GM23248 (cell line): ENCODE results near the gene SERBP1. TPM values are rescaled to one million over a fixed set of nuclear protein-coding genes. Genes with fewer than 3 reads are reported as not detected.
"Not testable (repeated sequence)": the region's sequence is repeated elsewhere in the genome, so short reads cannot be mapped to it uniquely, and the experiment has no call there.

Experiments
- DNase-seq: peaks from one replicate; pipeline ENCODE4 v3.0.0-alpha.2; 2015
- H2AFZ ChIP-seq: fragments of 200-600 bp; sonication (generic); 2 replicates; pipeline ENCODE4 v1.6.1; 2016; ENCODE audit warnings: antibody characterized with exemption
- H3F3A ChIP-seq: fragments of 200-600 bp; sonication (generic); 2 replicates; pipeline ENCODE4 v1.6.1; 2016; ENCODE audit warnings: mild to moderate bottlenecking, antibody characterized with exemption, mixed run types; ENCODE audit not compliant: insufficient read depth
- H3K27ac ChIP-seq: fragments of 200-600 bp; sonication (generic); 2 replicates; pipeline ENCODE4 v1.5.1; 2016; ENCODE audit warnings: mild to moderate bottlenecking
- H3K27me3 ChIP-seq: fragments of 200-600 bp; sonication (generic); replicated peaks from 2 replicates; pipeline ENCODE4 v1.6.1; 2016; ENCODE audit warnings: mild to moderate bottlenecking; ENCODE audit not compliant: insufficient read depth
- H3K36me3 ChIP-seq: fragments of 200-600 bp; sonication (generic); 2 replicates; pipeline ENCODE4 v1.6.1; 2016; ENCODE audit warnings: low read depth, mild to moderate bottlenecking
- H3K4me1 ChIP-seq: fragments of 200-600 bp; sonication (generic); 2 replicates; pipeline ENCODE4 v1.6.1; 2016; ENCODE audit warnings: mild to moderate bottlenecking; ENCODE audit not compliant: insufficient read depth
- H3K4me2 ChIP-seq: fragments of 200-600 bp; sonication (generic); one replicate; pipeline ENCODE4 v1.6.1; 2016; ENCODE audit warnings: mild to moderate bottlenecking; ENCODE audit not compliant: unreplicated experiment
- H3K4me3 ChIP-seq: fragments of 200-600 bp; sonication (generic); 2 replicates; pipeline ENCODE4 v1.5.1; 2016; ENCODE audit warnings: mild to moderate bottlenecking
- H3K79me2 ChIP-seq: fragments of 200-600 bp; sonication (generic); 2 replicates; pipeline ENCODE4 v1.6.1; 2016; ENCODE audit warnings: mild to moderate bottlenecking; ENCODE audit not compliant: insufficient read depth
- H3K9ac ChIP-seq: fragments of 200-600 bp; sonication (generic); 2 replicates; pipeline ENCODE4 v1.6.1; 2016; ENCODE audit warnings: mild to moderate bottlenecking
- H3K9me2 ChIP-seq: fragments of 200-600 bp; sonication (generic); 2 replicates; pipeline ENCODE4 v1.6.1; 2016; ENCODE audit warnings: mixed run types, mild to moderate bottlenecking, moderate library complexity; ENCODE audit not compliant: insufficient read depth
- H3K9me3 ChIP-seq: fragments of 200-600 bp; sonication (generic); one replicate; pipeline ENCODE4 v1.6.1; 2017; ENCODE audit warnings: low read depth
- H4K20me1 ChIP-seq: fragments of 200-600 bp; sonication (generic); 2 replicates; pipeline ENCODE4 v1.6.0; 2016; ENCODE audit not compliant: insufficient read depth
- EZH2 ChIP-seq: fragments of 200-600 bp; sonication (generic); IDR thresholded peaks from 2 replicates; pipeline ENCODE4 v1.6.1; 2018; ENCODE audit warnings: antibody characterized with exemption, mild to moderate bottlenecking; ENCODE audit not compliant: insufficient read depth, poor library complexity, severe bottlenecking
- EZH2phosphoT487 ChIP-seq: fragments of 200-600 bp; sonication (generic); IDR thresholded peaks from 2 replicates; pipeline ENCODE4 v1.6.1; 2018; ENCODE audit warnings: antibody characterized with exemption, moderate library complexity, mild to moderate bottlenecking, low read depth; ENCODE audit not compliant: insufficient read depth
- WGBS, 2 experiments: methylation state at CpG; one replicate each; pipeline ENCODE4 v1.1.6; 2015 to 2017; ENCODE audit warnings: low lambda C conversion rate in 2 of 2, low coverage in 1 of 2; ENCODE audit errors: missing lambda C conversion rate in 2 of 2; 5-methylcytosine and 5-hydroxymethylcytosine counted together
- in situ Hi-C: fragments of 300-500 bp; cut with MboI; formaldehyde crosslinking; loops from 2 replicates; pipeline ENCODE4 v1.15.0; 2020
- polyA plus RNA-seq: library from polyadenylated mRNA; unstranded; fragments of >200 nt; fragmentation: Nextera tagmentation; extraction: Ambion mirVana; gene quantifications from 2 replicates; pipeline ENCODE4 v1.2.1, GENCODE V29; 2016
- total RNA-seq: library from RNA; depleted of rRNA; stranded (reverse); fragments of >200 nt; shearing (Covaris generic); gene quantifications from 2 replicates; pipeline ENCODE4 v1.2.3, GENCODE V29; 2014

SERBP1 gene
- total and polyA plus RNA-seq, 2 experiments from 2014 or later = 156 to 204 TPM

DNA sequence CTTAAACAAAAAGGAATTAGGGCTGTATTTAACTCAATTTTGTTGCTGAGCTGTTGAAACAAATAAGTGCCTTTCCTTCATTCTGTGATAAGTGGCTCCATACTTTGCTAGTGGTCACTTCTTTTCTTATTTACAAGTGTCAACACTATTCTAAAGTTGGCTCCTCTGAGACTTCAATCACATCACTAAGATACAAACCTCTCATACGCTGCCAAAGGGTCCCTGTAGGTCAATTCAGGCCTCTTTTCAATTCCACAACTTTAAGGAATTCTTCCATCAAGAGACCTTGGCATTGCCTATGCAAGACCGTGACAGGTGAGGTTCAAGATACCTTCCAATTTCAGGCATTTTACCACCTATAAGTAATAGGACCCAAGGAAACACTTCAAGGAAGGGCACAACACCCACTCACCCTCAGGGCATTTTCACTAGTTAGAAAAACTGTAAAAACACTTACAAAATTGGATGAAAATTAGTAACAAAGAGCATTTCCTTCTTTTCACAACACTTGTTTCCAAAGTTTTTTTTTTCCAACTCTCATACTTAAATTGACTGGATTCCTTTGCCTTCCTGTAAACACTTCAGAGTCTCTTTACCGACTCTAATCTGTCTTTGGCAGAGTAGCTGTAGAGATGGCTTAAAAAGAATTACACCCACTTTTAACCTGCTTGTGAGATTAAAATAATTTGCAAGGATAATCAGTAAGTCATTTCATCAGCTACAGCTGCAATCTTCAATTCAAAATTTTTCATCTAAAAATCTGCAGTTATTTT, 24.5 kb downstream of the SERBP1 start:
- TF ChIP-seq EZH2phosphoT487 (no peak), EZH2 (no peak)
- H3K4me1 ChIP-seq = peaks cover 11% of the 10 kb centered on the region; the same call in 1 of the 2 replicates
- no peaks in the 10 kb centered on the region for H4K20me1 ChIP-seq
- DNase-seq = no peak
- no peak overlapping the region for H3K4me2 ChIP-seq
- peaks cover 58% of the 10 kb centered on the region for H3F3A ChIP-seq
- H3K27ac ChIP-seq = no peak overlapping the region
- H2AFZ ChIP-seq = no peak overlapping the region
- in situ Hi-C loops = no loop called here
- H3K9ac ChIP-seq = no peak overlapping the region
- peaks cover 18% of the 10 kb centered on the region for H3K36me3 ChIP-seq
- WGBS, 2 experiments = 65 to 72% methylated on average over 3 of the region's 3 CpGs
- no peaks in the 10 kb centered on the region for H3K27me3 ChIP-seq
- H3K9me3 ChIP-seq = no peaks in the 10 kb centered on the region
- no peak overlapping the region for H3K4me3 ChIP-seq
- H3K9me2 ChIP-seq = no peaks in the 10 kb centered on the region
- H3K79me2 ChIP-seq = peaks cover 8% of the 10 kb centered on the region

DNA sequence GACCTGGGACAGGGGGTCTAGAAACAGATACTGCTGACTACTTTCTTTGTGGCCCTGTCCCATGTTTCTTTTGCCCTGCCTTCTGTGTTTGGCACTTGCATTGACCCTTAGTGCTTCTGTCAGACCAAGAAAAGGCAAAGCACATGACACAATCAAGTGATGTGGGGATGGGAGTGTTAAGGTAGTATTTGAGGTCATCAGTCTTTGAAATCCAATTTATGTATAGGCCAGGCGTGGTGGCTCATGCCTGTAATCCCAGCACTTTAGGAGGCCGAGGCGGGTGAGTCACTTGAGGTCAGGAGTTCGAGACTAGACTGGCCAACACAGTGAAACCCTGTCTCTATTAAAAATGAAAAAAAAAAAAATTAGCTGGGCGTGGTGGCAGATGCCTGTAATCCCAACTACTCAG, 26.0 kb downstream of the SERBP1 start:
- TF ChIP-seq EZH2phosphoT487 (no peak), EZH2 (no peak)
- no peaks in the 10 kb centered on the region for H4K20me1 ChIP-seq
- DNase-seq = peak; percentile 42
- H3F3A ChIP-seq = peaks cover 45% of the 10 kb centered on the region
- H3K4me1 ChIP-seq = peaks cover 11% of the 10 kb centered on the region; the same call in 1 of the 2 replicates
- H3K9ac ChIP-seq = no peak overlapping the region
- 0 out of 2 replicates have a peak, but pooled peaks cover 6% of the 10 kb centered on the region for H3K36me3 ChIP-seq
- no peaks in the 10 kb centered on the region for H3K27me3 ChIP-seq
- H2AFZ ChIP-seq = no peak overlapping the region
- H3K9me3 ChIP-seq = no peaks in the 10 kb centered on the region
- H3K27ac ChIP-seq = 0 out of 2 replicates have a peak overlapping the region, but pooled peaks have one; percentile 30
- H3K9me2 ChIP-seq = no peaks in the 10 kb centered on the region
- H3K79me2 ChIP-seq = no peaks in the 10 kb centered on the region; the same call in 1 of the 2 replicates
- in situ Hi-C loops = no loop called here
- no peak overlapping the region for H3K4me3 ChIP-seq
- H3K4me2 ChIP-seq = no peak overlapping the region
- WGBS, 2 experiments = 59 to 68% methylated on average over 5 of the region's 5 CpGs

DNA sequence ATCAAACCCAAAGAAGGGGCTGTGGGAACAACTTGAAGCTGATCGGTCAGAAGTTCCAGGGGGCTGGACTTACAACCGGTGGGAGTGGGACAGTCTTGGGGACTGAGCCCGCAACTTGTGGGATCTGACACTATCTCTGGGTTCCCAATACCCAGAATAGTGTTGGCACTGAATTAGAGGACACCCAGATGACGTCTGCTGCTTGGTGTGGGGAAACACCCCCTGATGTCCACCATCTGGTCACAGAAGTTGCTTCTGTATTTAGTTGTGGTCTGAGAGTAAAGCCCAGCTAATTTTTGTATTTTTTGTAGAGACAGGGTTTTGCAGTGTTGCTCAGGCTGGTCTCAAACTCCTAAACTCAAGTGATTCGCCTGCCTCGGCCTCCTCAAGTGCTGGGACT, 28.8 kb downstream of the SERBP1 start:
- H3K79me2 ChIP-seq = no peaks in the 10 kb centered on the region
- H2AFZ ChIP-seq = no peak overlapping the region
- WGBS, 2 experiments = 79 to 84% methylated on average over 6 of the region's 6 CpGs
- H3K4me2 ChIP-seq = no peak overlapping the region
- TF ChIP-seq EZH2 (no peak), EZH2phosphoT487 (no peak)
- peaks cover 21% of the 10 kb centered on the region; the same call in 1 of the 2 replicates for H3F3A ChIP-seq
- no peak overlapping the region for H3K27ac ChIP-seq
- H3K36me3 ChIP-seq = 0 out of 2 replicates have a peak, but pooled peaks cover 6% of the 10 kb centered on the region
- no peaks in the 10 kb centered on the region for H4K20me1 ChIP-seq
- no peaks in the 10 kb centered on the region for H3K9me3 ChIP-seq
- H3K9ac ChIP-seq = no peak overlapping the region
- no peaks in the 10 kb centered on the region for H3K9me2 ChIP-seq
- no peak overlapping the region for H3K4me3 ChIP-seq
- DNase-seq = no peak
- no peaks in the 10 kb centered on the region for H3K27me3 ChIP-seq
- peaks cover 11% of the 10 kb centered on the region; the same call in 1 of the 2 replicates for H3K4me1 ChIP-seq
- in situ Hi-C loops = no loop called here

DNA sequence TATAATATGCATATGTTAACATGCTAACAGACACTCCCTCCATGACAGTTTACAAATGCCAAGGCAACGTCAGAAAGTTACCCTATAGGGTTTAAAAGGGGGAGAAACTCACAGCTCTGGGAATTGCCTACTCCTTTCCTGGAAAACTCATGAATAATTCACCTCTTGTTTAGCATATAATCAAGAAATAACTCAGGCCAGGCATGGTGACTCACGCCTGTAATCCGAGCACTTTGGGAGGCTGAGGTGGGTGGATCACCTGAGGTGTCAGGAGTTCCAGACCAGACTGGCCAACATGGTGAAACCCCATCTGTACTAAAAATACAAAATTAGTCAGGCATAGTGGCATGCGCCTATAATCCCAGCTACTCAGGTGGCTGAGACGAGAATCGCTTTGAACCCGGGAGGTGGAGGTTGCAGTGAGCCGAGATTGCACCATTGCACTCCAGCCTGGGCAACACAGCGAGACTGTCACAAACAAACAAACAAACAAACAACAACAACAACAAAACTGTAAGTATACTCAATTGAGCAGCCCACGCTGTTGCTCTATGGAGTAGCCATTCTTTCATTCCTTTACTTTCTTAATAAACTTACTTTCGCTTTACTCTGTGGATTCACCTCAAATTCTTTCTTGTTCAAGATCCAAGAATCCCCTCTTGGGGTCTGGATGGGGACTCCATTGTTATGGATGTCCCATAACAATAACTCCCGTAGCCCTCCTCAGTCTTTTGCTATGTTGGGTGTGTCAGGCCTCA, 30.0 kb downstream of the SERBP1 start:
- 88 to 91% methylated on average over 12 of the region's 12 CpGs for WGBS, 2 experiments
- H3K9me3 ChIP-seq, H3K79me2 ChIP-seq, H3K4me2 ChIP-seq, H3K9me2 ChIP-seq, H3K27me3 ChIP-seq, H3F3A ChIP-seq, H3K36me3 ChIP-seq, H3K9ac ChIP-seq, H3K4me3 ChIP-seq, in situ Hi-C loops, H3K27ac ChIP-seq, H2AFZ ChIP-seq, H4K20me1 ChIP-seq: not testable (repeated sequence)
- peaks cover 11% of the 10 kb centered on the region; the same call in 1 of the 2 replicates for H3K4me1 ChIP-seq
- DNase-seq = peak; percentile 36
